ENCODE results near the gene HSD11B1.

- TF ChIP-seq CTCF (IDR thresholded peaks at IDR 0.05): peak in 2 of 6 experiments; percentile 13 to 17
- no peak for TF ChIP-seq POLR2A (IDR thresholded peaks at IDR 0.05)
Measured at GRCh38 chr1:209742409-209743144, 37.9 kb downstream of the HSD11B1 start.
